ENCODE results near the gene PDSS2.

PDSS2 gene

GRCh38 chr6:107353773-107354382 is 105.5 kb downstream of the PDSS2 start:
- Histone ChIP-seq H4K20me1 (ENCODE audit: control insufficient read depth, insufficient read depth, low read depth, low read length) (no peaks in the 10 kb centered on the region), H3K27ac (ENCODE audit: low read depth, low read length) (no peak overlapping the region), H3K4me2 (ENCODE audit: low read length) (no peak overlapping the region), H3K79me2 (ENCODE audit: control insufficient read depth, low read length) (no peaks in the 10 kb centered on the region), H3F3A (ENCODE audit: control insufficient read depth, insufficient read depth) (no peaks in the 10 kb centered on the region), H3K4me1 (ENCODE audit: control insufficient read depth, low read length) (no peaks in the 10 kb centered on the region), H3K4me3 (ENCODE audit: low read length) (no peak overlapping the region), H3K36me3 (ENCODE audit: control insufficient read depth, low read length) (no peaks in the 10 kb centered on the region), H3K27me3 (ENCODE audit: control insufficient read depth, low read length) (no peaks in the 10 kb centered on the region), H3K9me3 (ENCODE audit: control insufficient read depth, insufficient read depth, low read length) (no peaks in the 10 kb centered on the region), H3K9me2 (replicated peaks; ENCODE audit: control insufficient read depth, low read length) (no peaks in the 10 kb centered on the region)
- TF ChIP-seq, protein P1, sequence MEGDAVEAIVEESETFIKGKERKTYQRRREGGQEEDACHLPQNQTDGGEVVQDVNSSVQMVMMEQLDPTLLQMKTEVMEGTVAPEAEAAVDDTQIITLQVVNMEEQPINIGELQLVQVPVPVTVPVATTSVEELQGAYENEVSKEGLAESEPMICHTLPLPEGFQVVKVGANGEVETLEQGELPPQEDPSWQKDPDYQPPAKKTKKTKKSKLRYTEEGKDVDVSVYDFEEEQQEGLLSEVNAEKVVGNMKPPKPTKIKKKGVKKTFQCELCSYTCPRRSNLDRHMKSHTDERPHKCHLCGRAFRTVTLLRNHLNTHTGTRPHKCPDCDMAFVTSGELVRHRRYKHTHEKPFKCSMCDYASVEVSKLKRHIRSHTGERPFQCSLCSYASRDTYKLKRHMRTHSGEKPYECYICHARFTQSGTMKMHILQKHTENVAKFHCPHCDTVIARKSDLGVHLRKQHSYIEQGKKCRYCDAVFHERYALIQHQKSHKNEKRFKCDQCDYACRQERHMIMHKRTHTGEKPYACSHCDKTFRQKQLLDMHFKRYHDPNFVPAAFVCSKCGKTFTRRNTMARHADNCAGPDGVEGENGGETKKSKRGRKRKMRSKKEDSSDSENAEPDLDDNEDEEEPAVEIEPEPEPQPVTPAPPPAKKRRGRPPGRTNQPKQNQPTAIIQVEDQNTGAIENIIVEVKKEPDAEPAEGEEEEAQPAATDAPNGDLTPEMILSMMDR (IDR thresholded peaks at IDR 0.05; ENCODE audit: low read depth, low read length, poor library complexity, severe bottlenecking), result no peak
- TF ChIP-seq EZH2phosphoT487 (IDR thresholded peaks at IDR 0.05; ENCODE audit: borderline replicate concordance, low read length), result no peak

GRCh38 chr6:107348224-107348623 is 111.1 kb downstream of the PDSS2 start:
- TF ChIP-seq EZH2phosphoT487 (IDR thresholded peaks at IDR 0.05; ENCODE audit: borderline replicate concordance, low read length), result no peak
- TF ChIP-seq, protein P1 (IDR thresholded peaks at IDR 0.05; ENCODE audit: low read depth, low read length, poor library complexity, severe bottlenecking), result no peak
- H3K79me2 ChIP-seq (ENCODE audit: control insufficient read depth, low read length), result no peaks in the 10 kb centered on the region
- H3K4me1 ChIP-seq (ENCODE audit: control insufficient read depth, low read length), result peaks cover 16% of the 10 kb centered on the region
- no peaks in the 10 kb centered on the region for H3K27me3 ChIP-seq (ENCODE audit: control insufficient read depth, low read length)
- no peaks in the 10 kb centered on the region for H3K36me3 ChIP-seq (ENCODE audit: control insufficient read depth, low read length)
- H3K4me3 ChIP-seq (ENCODE audit: low read length), result no peak overlapping the region
- no peaks in the 10 kb centered on the region for H3F3A ChIP-seq (ENCODE audit: control insufficient read depth, insufficient read depth)
- no peak overlapping the region for H3K27ac ChIP-seq (ENCODE audit: low read depth, low read length)
- H3K4me2 ChIP-seq (ENCODE audit: low read length), result no peak overlapping the region
- H3K9me3 ChIP-seq (ENCODE audit: control insufficient read depth, insufficient read depth, low read length), result no peaks in the 10 kb centered on the region
- no peaks in the 10 kb centered on the region for H4K20me1 ChIP-seq (ENCODE audit: control insufficient read depth, insufficient read depth, low read depth, low read length)
- no peaks in the 10 kb centered on the region for H3K9me2 ChIP-seq (replicated peaks; ENCODE audit: control insufficient read depth, low read length)

DNA sequence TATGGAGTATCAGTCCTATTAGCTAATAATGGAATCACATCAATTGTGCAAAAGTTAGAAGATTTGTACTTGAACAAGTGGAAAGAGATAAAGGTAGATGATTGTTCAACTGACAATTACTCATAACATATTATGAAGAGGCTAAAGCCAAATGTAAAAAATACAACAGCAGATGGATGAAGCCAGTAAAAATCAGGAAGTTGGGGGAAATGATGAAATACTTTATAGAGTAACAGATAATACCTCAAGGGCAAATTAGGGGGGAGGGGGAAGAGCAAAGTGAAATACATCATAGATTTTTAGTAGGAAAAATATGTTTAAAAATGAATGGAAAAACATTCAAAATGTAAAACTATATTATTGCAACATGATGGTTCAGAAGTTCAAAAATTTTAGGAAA is 114.0 kb downstream of the PDSS2 start:
- no peak overlapping the region for H3K4me2 ChIP-seq (ENCODE audit: low read length)
- H3K9me3 ChIP-seq (ENCODE audit: control insufficient read depth, insufficient read depth, low read length), result no peaks in the 10 kb centered on the region
- H3K27ac ChIP-seq (ENCODE audit: low read depth, low read length), result no peak overlapping the region
- H3K4me3 ChIP-seq (ENCODE audit: low read length), result no peak overlapping the region
- H3K79me2 ChIP-seq (ENCODE audit: control insufficient read depth, low read length), result no peaks in the 10 kb centered on the region
- no peak for TF ChIP-seq EZH2phosphoT487 (IDR thresholded peaks at IDR 0.05; ENCODE audit: borderline replicate concordance, low read length)
- TF ChIP-seq, protein P1 (IDR thresholded peaks at IDR 0.05; ENCODE audit: low read depth, low read length, poor library complexity, severe bottlenecking), result no peak
- H4K20me1 ChIP-seq (ENCODE audit: control insufficient read depth, insufficient read depth, low read depth, low read length), result no peaks in the 10 kb centered on the region
- H3K4me1 ChIP-seq (ENCODE audit: control insufficient read depth, low read length), result peaks cover 16% of the 10 kb centered on the region
- H3F3A ChIP-seq (ENCODE audit: control insufficient read depth, insufficient read depth), result no peaks in the 10 kb centered on the region
- H3K27me3 ChIP-seq (ENCODE audit: control insufficient read depth, low read length), result no peaks in the 10 kb centered on the region
- no peaks in the 10 kb centered on the region for H3K36me3 ChIP-seq (ENCODE audit: control insufficient read depth, low read length)
- H3K9me2 ChIP-seq (replicated peaks; ENCODE audit: control insufficient read depth, low read length), result no peaks in the 10 kb centered on the region

Data from DOHH2 (cell line).